A673 (cell line): ENCODE measurements around the gene HIP1. TPM values are rescaled to one million over a fixed set of nuclear protein-coding genes. Genes with fewer than 3 reads are reported as not detected.
"Not testable (repeated sequence)": the region's sequence is repeated elsewhere in the genome, so short reads cannot be mapped to it uniquely, and the experiment has no call there.

Experiments used
- BruUV-seq: library from RNA; stranded (reverse); fragments of 400-500 nt; replicated peaks from 2 replicates; lab custom pipeline; 2021; lab: Mats Ljungman, UMichigan
- CTCF ChIA-PET: fragments of 300-600 bp; sonication (Branson Sonifier 250); formaldehyde crosslinking; loops from one replicate; lab custom pipeline; 2022; ENCODE audit warnings: antibody characterized with exemption; lab: Charles Lee
- POLR2A ChIA-PET: fragments of 300-600 bp; sonication (Branson Sonifier 250); formaldehyde crosslinking; loops from one replicate; lab custom pipeline; 2022; ENCODE audit warnings: antibody characterized with exemption; ENCODE audit not compliant: low non-redundant PET; lab: Charles Lee
- DNase-seq: peaks from one replicate; pipeline ENCODE4 v3.0.0-alpha.2; 2015; ENCODE audit warnings: low spot score
- H3K27ac ChIP-seq: fragments of 200-600 bp; sonication (generic); 2 replicates; pipeline ENCODE4 v1.5.1; 2016; ENCODE audit warnings: mixed run types, low read depth, mild to moderate bottlenecking, mixed read lengths, antibody characterized with exemption, low read length; ENCODE audit not compliant: poor library complexity, severe bottlenecking
- H3K27me3 ChIP-seq: fragments of 200-600 bp; sonication (generic); replicated peaks from 2 replicates; pipeline ENCODE4 v1.6.1; 2017; ENCODE audit warnings: mixed run types, low read depth, mild to moderate bottlenecking, mixed read lengths, antibody characterized with exemption, low read length; ENCODE audit not compliant: insufficient read depth, poor library complexity
- H3K36me3 ChIP-seq: fragments of 200-600 bp; sonication (generic); 2 replicates; pipeline ENCODE4 v1.6.1; 2016; ENCODE audit warnings: mixed run types, mild to moderate bottlenecking, mixed read lengths, antibody characterized with exemption, low read length; ENCODE audit not compliant: insufficient read depth, poor library complexity, severe bottlenecking
- H3K4me1 ChIP-seq: fragments of 200-600 bp; sonication (generic); 2 replicates; pipeline ENCODE4 v1.6.1; 2017; ENCODE audit warnings: mixed run types, mild to moderate bottlenecking, mixed read lengths, antibody characterized with exemption, low read length; ENCODE audit not compliant: insufficient read depth, poor library complexity, severe bottlenecking
- H3K4me3 ChIP-seq: fragments of 200-600 bp; sonication (generic); 2 replicates; pipeline ENCODE4 v1.5.1; 2016; ENCODE audit warnings: low read depth, mixed run types, mild to moderate bottlenecking, mixed read lengths, low read length; ENCODE audit not compliant: poor library complexity, severe bottlenecking
- H3K9me3 ChIP-seq: fragments of 200-600 bp; sonication (generic); 2 replicates; pipeline ENCODE4 v1.6.1; 2016; ENCODE audit warnings: mixed run types, low read depth, mild to moderate bottlenecking, mixed read lengths, antibody characterized with exemption, low read length; ENCODE audit not compliant: poor library complexity, severe bottlenecking
- CTCF ChIP-seq: fragments of 300-800, 200-600 bp; sonication (generic); conservative IDR thresholded peaks from 2 replicates; pipeline ENCODE4 v1.5.1; 2017; ENCODE audit warnings: low read depth, mild to moderate bottlenecking, antibody characterized with exemption, low read length, moderate library complexity, mixed read lengths
- EZH2 ChIP-seq: fragments of 200-600 bp; sonication (generic); IDR thresholded peaks from 2 replicates; pipeline ENCODE4 v1.6.1; 2017; ENCODE audit warnings: borderline replicate concordance, low read depth, mild to moderate bottlenecking, mixed read lengths, antibody characterized with exemption, low read length; ENCODE audit not compliant: poor library complexity, severe bottlenecking
- intact Hi-C: fragments of 100-400 bp; cut with micrococcal nuclease; formaldehyde crosslinking; loops from one replicate; pipeline ENCODE4 v1.10.0; 2022; ENCODE audit not compliant: unreplicated experiment
- total RNA-seq: library from RNA; stranded (reverse); gene quantifications from 2 replicates; pipeline ENCODE4 v1.2.3, GENCODE V29; 2021

The HIP1 gene
- total RNA-seq, 1 experiment from 2014 or later, result 25.0 TPM

GRCh38 chr7:75719626-75720025 lies 19.1 kb downstream of the HIP1 start:
- CTCF ChIA-PET, result no interaction called here
- Histone ChIP-seq H3K4me1 (no peaks in the 10 kb centered on the region), H3K4me3 (no peak overlapping the region), H3K27ac (no peak overlapping the region), H3K36me3 (no peaks in the 10 kb centered on the region), H3K27me3 (no peaks in the 10 kb centered on the region), H3K9me3 (no peaks in the 10 kb centered on the region)
- no peak for TF ChIP-seq EZH2
- TF ChIP-seq CTCF, result no peak
- POLR2A ChIA-PET, result no interaction called here
- no peak for DNase-seq
- intact Hi-C loops, result no loop called here
- BruUV-seq, result no TSS peak

GRCh38 chr7:75718390-75719031 lies 20.2 kb downstream of the HIP1 start:
- no peak for DNase-seq
- no peak overlapping the region for H3K27ac ChIP-seq
- no peaks in the 10 kb centered on the region for H3K4me1 ChIP-seq
- no peaks in the 10 kb centered on the region for H3K9me3 ChIP-seq
- no peaks in the 10 kb centered on the region for H3K36me3 ChIP-seq
- H3K4me3 ChIP-seq, result no peak overlapping the region
- POLR2A ChIA-PET, result no interaction called here
- no peaks in the 10 kb centered on the region for H3K27me3 ChIP-seq
- BruUV-seq, result no TSS peak
- TF ChIP-seq EZH2 (no peak), CTCF (no peak)
- CTCF ChIA-PET, result no interaction called here
- intact Hi-C loops, result no loop called here

GRCh38 chr7:75717746-75718145 lies 21.0 kb downstream of the HIP1 start:
- H3K4me3 ChIP-seq, H3K27ac ChIP-seq, H3K27me3 ChIP-seq, H3K9me3 ChIP-seq, H3K36me3 ChIP-seq, POLR2A ChIA-PET, intact Hi-C loops, BruUV-seq, CTCF ChIA-PET, H3K4me1 ChIP-seq, DNase-seq: not testable (repeated sequence)

GRCh38 chr7:75716992-75717626 lies 21.6 kb downstream of the HIP1 start:
- TF ChIP-seq EZH2, result no peak
- no peak for TF ChIP-seq CTCF
- H3K27ac ChIP-seq, result no peak overlapping the region
- ChIA-PET POLR2A (no interaction called here), CTCF (no interaction called here)
- H3K36me3 ChIP-seq, result no peaks in the 10 kb centered on the region
- H3K9me3 ChIP-seq, result no peaks in the 10 kb centered on the region
- no peak for DNase-seq
- intact Hi-C loops, result no loop called here
- H3K4me1 ChIP-seq, result no peaks in the 10 kb centered on the region
- H3K4me3 ChIP-seq, result no peak overlapping the region
- BruUV-seq, result no TSS peak
- no peaks in the 10 kb centered on the region for H3K27me3 ChIP-seq
